ENCODE data around the gene FSTL5.

GRCh38 chr4:161343569-161343950, 820.2 kb downstream of the FSTL5 start:
- TF ChIP-seq SP1 (IDR thresholded peaks at IDR 0.05): no peak
- TF ChIP-seq PKNOX1 (IDR thresholded peaks at IDR 0.05): no peak
- TF ChIP-seq L3MBTL2 (conservative IDR thresholded peaks at IDR 0.05): no peak
- TF ChIP-seq BHLHE40 (IDR thresholded peaks at IDR 0.05; ENCODE audit: borderline replicate concordance): no peak
- no peak for TF ChIP-seq CTBP1 (IDR thresholded peaks at IDR 0.05; ENCODE audit: borderline replicate concordance)
- no peak for TF ChIP-seq ARNT (IDR thresholded peaks at IDR 0.05)
- no peak for TF ChIP-seq FOXM1 (IDR thresholded peaks at IDR 0.05; ENCODE audit: borderline replicate concordance)
- no peak for TF ChIP-seq FOXK2 (IDR thresholded peaks at IDR 0.05)
- no peak for TF ChIP-seq ZNF384 (IDR thresholded peaks at IDR 0.05)
- no peak for TF ChIP-seq TARDBP (IDR thresholded peaks at IDR 0.05)
- no peak for TF ChIP-seq NFRKB (IDR thresholded peaks at IDR 0.05)
- no peak for TF ChIP-seq LEF1 (IDR thresholded peaks at IDR 0.05; ENCODE audit: borderline replicate concordance)
- no peak for TF ChIP-seq FOXA1 (IDR thresholded peaks at IDR 0.05)
- TF ChIP-seq HDGF (IDR thresholded peaks at IDR 0.05; ENCODE audit: borderline replicate concordance): no peak
